ENCODE data around the gene ARL4A. TPM values are rescaled to one million over a fixed set of nuclear protein-coding genes. Genes with fewer than 3 reads are reported as not detected.
A peak's percentile ranks its signal among the peaks of the same experiment; 100 is the strongest.
"Not testable (repeated sequence)": the region's sequence is repeated elsewhere in the genome, so short reads cannot be mapped to it uniquely, and the experiment has no call there.

ARL4A gene
- polyA plus RNA-seq, 1 experiment = 3.3 TPM

DNA sequence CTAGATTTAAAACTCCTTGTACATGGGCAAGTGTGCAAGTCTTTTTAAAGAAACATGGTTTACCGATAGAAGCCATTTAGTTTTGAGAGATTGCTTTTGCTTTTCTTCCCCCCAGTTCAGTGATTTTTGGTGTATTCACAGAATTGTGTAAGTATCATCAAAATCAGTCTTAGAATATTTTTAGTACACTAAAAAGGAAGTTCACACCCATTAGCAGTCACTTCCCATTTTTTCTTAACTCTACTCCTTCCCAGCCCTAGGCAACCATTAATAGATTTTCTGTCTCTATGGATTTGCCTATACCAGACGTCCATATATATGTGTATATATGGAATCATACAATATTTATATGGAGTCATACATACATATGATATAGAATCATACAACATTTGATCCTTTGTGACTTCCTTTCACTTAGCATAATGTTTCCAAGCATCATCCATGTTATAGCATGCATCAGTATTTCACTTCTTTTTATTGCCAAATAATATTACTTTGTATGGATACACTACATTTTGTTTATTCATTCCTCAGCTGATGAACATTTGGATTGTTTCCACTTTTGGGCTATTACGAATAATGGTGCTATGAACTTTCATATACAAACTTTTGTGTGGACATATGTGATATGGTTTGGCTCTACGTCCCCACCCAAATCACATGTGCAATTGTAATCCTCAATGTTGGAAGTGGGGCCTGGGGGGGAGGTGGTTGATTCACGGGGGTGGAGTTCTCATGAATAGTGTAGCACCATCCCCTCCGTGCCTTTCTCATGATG is 16.5 kb upstream of the ARL4A start:
- Histone ChIP-seq H3K4me3 (ENCODE audit: low read depth, low read length) (no peak overlapping the region), H3K36me3 (ENCODE audit: control insufficient read depth, insufficient read depth, low read length) (no peaks in the 10 kb centered on the region), H3K27me3 (ENCODE audit: control insufficient read depth, insufficient read depth, low read length) (no peaks in the 10 kb centered on the region)
- POLR2A ChIA-PET = no interaction called here
- TF ChIP-seq, protein P1, sequence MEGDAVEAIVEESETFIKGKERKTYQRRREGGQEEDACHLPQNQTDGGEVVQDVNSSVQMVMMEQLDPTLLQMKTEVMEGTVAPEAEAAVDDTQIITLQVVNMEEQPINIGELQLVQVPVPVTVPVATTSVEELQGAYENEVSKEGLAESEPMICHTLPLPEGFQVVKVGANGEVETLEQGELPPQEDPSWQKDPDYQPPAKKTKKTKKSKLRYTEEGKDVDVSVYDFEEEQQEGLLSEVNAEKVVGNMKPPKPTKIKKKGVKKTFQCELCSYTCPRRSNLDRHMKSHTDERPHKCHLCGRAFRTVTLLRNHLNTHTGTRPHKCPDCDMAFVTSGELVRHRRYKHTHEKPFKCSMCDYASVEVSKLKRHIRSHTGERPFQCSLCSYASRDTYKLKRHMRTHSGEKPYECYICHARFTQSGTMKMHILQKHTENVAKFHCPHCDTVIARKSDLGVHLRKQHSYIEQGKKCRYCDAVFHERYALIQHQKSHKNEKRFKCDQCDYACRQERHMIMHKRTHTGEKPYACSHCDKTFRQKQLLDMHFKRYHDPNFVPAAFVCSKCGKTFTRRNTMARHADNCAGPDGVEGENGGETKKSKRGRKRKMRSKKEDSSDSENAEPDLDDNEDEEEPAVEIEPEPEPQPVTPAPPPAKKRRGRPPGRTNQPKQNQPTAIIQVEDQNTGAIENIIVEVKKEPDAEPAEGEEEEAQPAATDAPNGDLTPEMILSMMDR (IDR thresholded peaks at IDR 0.05; ENCODE audit: insufficient read depth, low read depth, low read length) = no peak
- CTCF ChIA-PET = interaction anchor here (2.4 kb wide), 1 partner anchor 16 kb away, joined by 7 read pairs; the partner anchor contains the start of gene ARL4A
- no peak for DNase-seq (ENCODE audit: low read depth)

DNA sequence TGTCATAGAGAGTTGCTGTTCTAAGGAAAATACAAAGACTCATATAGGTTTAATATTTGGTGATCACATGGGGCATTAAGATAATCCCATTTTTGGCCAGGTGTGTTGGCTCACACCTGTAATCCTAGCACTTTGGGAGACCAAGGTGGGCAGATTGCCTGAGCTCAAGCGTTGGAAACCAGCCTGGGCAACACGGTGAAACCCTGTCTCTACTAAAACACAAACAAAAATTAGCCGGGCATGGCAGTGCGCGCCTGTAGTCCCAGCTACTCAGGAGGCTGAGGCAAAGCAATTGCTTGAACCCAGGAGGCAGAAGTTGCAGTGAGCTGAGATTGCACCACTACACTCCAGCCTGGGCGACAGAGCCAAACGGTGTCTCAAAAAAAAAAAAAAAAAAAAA is 14.0 kb upstream of the ARL4A start:
- H3K4me3 ChIP-seq (ENCODE audit: low read depth, low read length); DNase-seq (ENCODE audit: low read depth); POLR2A ChIA-PET; H3K36me3 ChIP-seq (ENCODE audit: control insufficient read depth, insufficient read depth, low read length); H3K27me3 ChIP-seq (ENCODE audit: control insufficient read depth, insufficient read depth, low read length); CTCF ChIA-PET: not testable (repeated sequence)

DNA sequence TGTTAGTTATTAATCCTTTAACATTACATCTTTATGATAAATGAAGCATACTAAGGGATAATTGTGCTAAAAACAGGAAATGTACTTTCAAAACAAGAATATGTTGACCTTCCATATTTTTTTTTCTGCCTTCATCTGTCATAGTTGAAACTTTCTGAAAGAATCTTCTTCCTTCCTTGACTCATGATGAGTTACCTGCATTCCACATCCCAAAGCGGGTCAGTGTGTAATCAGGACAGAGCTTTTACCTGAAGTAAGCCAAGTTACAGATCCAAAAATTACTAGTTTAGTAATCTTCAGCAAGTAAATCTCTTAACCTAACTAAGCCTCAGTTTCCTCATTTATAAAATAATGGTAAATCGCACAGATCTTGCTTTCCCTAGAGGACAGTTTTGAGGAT is 13.4 kb upstream of the ARL4A start:
- no peak for DNase-seq (ENCODE audit: low read depth)
- CTCF ChIA-PET = interaction anchor here (1.2 to 1.7 kb wide), 2 partner anchors 43 to 442 kb away, joined by 3 to 4 read pairs; no protein-coding TSS in a partner anchor
- POLR2A ChIA-PET = no interaction called here

GRCh38 chr7:12674861-12675260 is 12.6 kb upstream of the ARL4A start:
- no peak overlapping the region for H3K4me3 ChIP-seq (ENCODE audit: low read depth, low read length)
- no peaks in the 10 kb centered on the region for H3K36me3 ChIP-seq (ENCODE audit: control insufficient read depth, insufficient read depth, low read length)
- ChIA-PET POLR2A (no interaction called here), CTCF (interaction anchor here (0.5 to 2.0 kb wide), 8 partner anchors 10 to 588 kb away, joined by 3 to 20 read pairs (median 4); no protein-coding TSS in a partner anchor)
- no peaks in the 10 kb centered on the region for H3K27me3 ChIP-seq (ENCODE audit: control insufficient read depth, insufficient read depth, low read length)
- no peak for DNase-seq (ENCODE audit: low read depth)
- TF ChIP-seq, protein P1 (IDR thresholded peaks at IDR 0.05; ENCODE audit: insufficient read depth, low read depth, low read length) = peak; percentile 53

More for the DNA sequence above, 13.4 kb upstream of the ARL4A start:
- Histone ChIP-seq H3K27me3 (ENCODE audit: control insufficient read depth, insufficient read depth, low read length) (no peaks in the 10 kb centered on the region), H3K4me3 (ENCODE audit: low read depth, low read length) (no peak overlapping the region), H3K36me3 (ENCODE audit: control insufficient read depth, insufficient read depth, low read length) (no peaks in the 10 kb centered on the region)
- TF ChIP-seq, protein P1 (IDR thresholded peaks at IDR 0.05; ENCODE audit: insufficient read depth, low read depth, low read length) = no peak

DNA sequence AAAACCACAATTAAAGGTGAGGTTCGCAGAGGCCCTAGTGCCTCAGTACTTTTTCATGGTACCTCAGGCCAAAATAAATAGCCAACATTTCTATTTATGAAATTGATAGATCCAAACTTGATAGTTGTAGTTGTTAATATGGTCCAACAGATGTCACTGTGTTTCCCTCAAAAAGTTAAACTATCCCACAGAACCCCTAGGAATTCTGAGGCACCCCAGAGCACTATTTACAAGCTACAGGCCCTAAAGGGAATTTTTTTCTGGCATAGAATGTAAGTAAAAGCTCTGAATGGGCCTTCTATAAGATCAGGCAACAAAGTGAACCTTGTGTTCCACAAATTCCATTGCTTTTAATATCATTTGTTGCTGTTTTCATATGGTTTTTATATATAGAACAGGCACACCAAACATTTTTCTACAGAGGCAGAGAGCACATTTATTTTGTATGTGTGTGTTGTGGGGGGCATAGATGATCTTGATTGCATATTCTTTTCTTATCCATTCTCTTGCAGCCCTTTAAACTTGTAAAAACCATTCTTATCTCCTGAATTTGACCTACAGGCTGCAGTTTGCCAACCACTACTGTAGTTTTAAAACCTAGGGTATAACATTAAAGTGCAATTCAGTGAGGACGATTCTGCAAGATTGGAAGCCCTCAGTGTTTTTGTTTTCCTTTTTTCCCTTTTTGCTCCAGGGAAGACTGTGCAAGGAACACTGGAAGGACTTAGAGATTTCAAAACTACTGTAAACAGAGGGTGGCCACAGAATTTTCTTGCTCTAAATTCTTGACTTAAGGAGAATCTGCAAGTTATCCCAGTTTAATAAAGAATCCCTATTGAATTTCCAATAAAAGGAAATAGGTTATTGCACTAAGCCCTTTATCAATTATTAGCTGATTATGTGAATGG is 3.5 kb upstream of the ARL4A start:
- POLR2A ChIA-PET = no interaction called here
- no peak overlapping the region for H3K4me3 ChIP-seq (ENCODE audit: low read depth, low read length)
- CTCF ChIA-PET = interaction anchor here (0.9 to 5.4 kb wide), 7 partner anchors 9 to 578 kb away, joined by 3 to 74 read pairs (median 11); no protein-coding TSS in a partner anchor
- no peaks in the 10 kb centered on the region for H3K36me3 ChIP-seq (ENCODE audit: control insufficient read depth, insufficient read depth, low read length)
- no peak for DNase-seq (ENCODE audit: low read depth)
- no peaks in the 10 kb centered on the region for H3K27me3 ChIP-seq (ENCODE audit: control insufficient read depth, insufficient read depth, low read length)
- TF ChIP-seq, protein P1 (IDR thresholded peaks at IDR 0.05; ENCODE audit: insufficient read depth, low read depth, low read length) = peak; percentile 45; the same call in 1 of the 2 replicates

All from BJ (cell line).